Activated CD8-positive, alpha-beta memory T cell treated with anti-CD3 and anti-CD28 coated beads, Interleukin-2, amount 50 U/mL, for 1 hour (primary cell): ENCODE measurements around the gene HNRNPA3.
"Not testable (repeated sequence)": the region's sequence is repeated elsewhere in the genome, so short reads cannot be mapped to it uniquely, and the experiment has no call there.

ENCODE experiments used
- DNase-seq: peaks from one replicate; pipeline ENCODE4 v3.0.0-alpha.2; 2020; ENCODE audit errors: extremely low read depth

Gene HNRNPA3

GRCh38 chr2:177234267-177234666, 21.7 kb downstream of the HNRNPA3 start:
- no peak for DNase-seq

- DNase-seq = no peak
Measured at GRCh38 chr2:177235855-177236437, 23.4 kb downstream of the HNRNPA3 start.

GRCh38 chr2:177237932-177238331, 25.3 kb downstream of the HNRNPA3 start:
- DNase-seq = no peak

- no peak for DNase-seq
Measured at GRCh38 chr2:177239053-177239452, 26.5 kb downstream of the HNRNPA3 start.

GRCh38 chr2:177239932-177240630, 27.5 kb downstream of the HNRNPA3 start:
- no peak for DNase-seq

- no peak for DNase-seq
Measured at GRCh38 chr2:177241711-177242120, 29.1 kb downstream of the HNRNPA3 start.

- no peak for DNase-seq
Measured at GRCh38 chr2:177242121-177242987, 29.8 kb downstream of the HNRNPA3 start.

GRCh38 chr2:177243073-177243472, 30.5 kb downstream of the HNRNPA3 start:
- no peak for DNase-seq

GRCh38 chr2:177243476-177243875, 30.9 kb downstream of the HNRNPA3 start:
- DNase-seq = no peak

- DNase-seq = no peak
Measured at GRCh38 chr2:177244244-177244771, 31.7 kb downstream of the HNRNPA3 start.

GRCh38 chr2:177245010-177245422, 32.4 kb downstream of the HNRNPA3 start:
- no peak for DNase-seq

GRCh38 chr2:177246000-177246399, 33.4 kb downstream of the HNRNPA3 start:
- DNase-seq = no peak

- not testable (repeated sequence) for DNase-seq
Measured at GRCh38 chr2:177246523-177247030, 34.0 kb downstream of the HNRNPA3 start.

GRCh38 chr2:177247693-177248262, 35.2 kb downstream of the HNRNPA3 start:
- no peak for DNase-seq

- no peak for DNase-seq
Measured at GRCh38 chr2:177249038-177249437, 36.4 kb downstream of the HNRNPA3 start.

GRCh38 chr2:177250461-177250860, 37.9 kb downstream of the HNRNPA3 start:
- DNase-seq = no peak

- DNase-seq = no peak
Measured at GRCh38 chr2:177251165-177251542, 38.6 kb downstream of the HNRNPA3 start.

- DNase-seq = no peak
Measured at GRCh38 chr2:177252808-177253531, 40.4 kb downstream of the HNRNPA3 start.

GRCh38 chr2:177253704-177254103, 41.1 kb downstream of the HNRNPA3 start:
- no peak for DNase-seq

GRCh38 chr2:177254433-177255226, 42.0 kb downstream of the HNRNPA3 start:
- no peak for DNase-seq
